WTC11 (cell line): Measurements from ENCODE around the gene PEX16. TPM values are rescaled to one million over a fixed set of nuclear protein-coding genes. Genes with fewer than 3 reads are reported as not detected.

ENCODE experiments used
- ATAC-seq: fragments of 200-7000 bp; cut with Tn5 transposase; 2 replicates; pipeline ENCODE4 v1.10.0; 2021; ENCODE audit warnings: mild to moderate bottlenecking, moderate library complexity
- CTCF ChIA-PET: fragments of 300-600 bp; sonication (Branson Sonifier 250); formaldehyde crosslinking; loops from one replicate; lab custom pipeline; 2021; ENCODE audit warnings: antibody characterized with exemption; lab: Charles Lee
- POLR2A ChIA-PET: fragments of 350-600 bp; sonication (Branson Sonifier 250); formaldehyde crosslinking; loops from one replicate; lab custom pipeline; 2021; ENCODE audit warnings: antibody characterized with exemption; lab: Charles Lee
- DNase-seq: peaks from one replicate; pipeline ENCODE4 v3.0.0; 2021; ENCODE audit warnings: low spot score
- H3K27ac Mint-ChIP-seq: 2 replicates; pipeline ENCODE4 v1.8.0; 2021; ENCODE audit warnings: mixed read lengths
- H3K27me3 Mint-ChIP-seq: 2 replicates; pipeline ENCODE4 v1.8.0; 2021; ENCODE audit warnings: low read depth, mild to moderate bottlenecking, moderate library complexity, mixed read lengths
- H3K36me3 Mint-ChIP-seq: 2 replicates; pipeline ENCODE4 v1.8.0; 2021; ENCODE audit warnings: mixed read lengths
- H3K4me1 Mint-ChIP-seq: 2 replicates; pipeline ENCODE4 v1.8.0; 2022; ENCODE audit warnings: mixed read lengths
- H3K4me3 Mint-ChIP-seq: 2 replicates; pipeline ENCODE4 v1.8.0; 2021; ENCODE audit warnings: mild to moderate bottlenecking, moderate library complexity, mixed read lengths
- H3K9me3 Mint-ChIP-seq: 2 replicates; pipeline ENCODE4 v1.8.0; 2021; ENCODE audit warnings: mixed read lengths
- AFF4 ChIP-seq: sonication (generic); formaldehyde crosslinking; IDR thresholded peaks from 2 replicates; pipeline ENCODE4 v1.8.1; 2023; ENCODE audit warnings: mild to moderate bottlenecking, missing genetic modification reagents, borderline replicate concordance
- ATF1 ChIP-seq: sonication (generic); formaldehyde crosslinking; IDR thresholded peaks from 2 replicates; pipeline ENCODE4 v1.8.1; 2023; ENCODE audit warnings: mild to moderate bottlenecking, moderate library complexity, missing genetic modification reagents
- CBFB ChIP-seq: sonication (generic); formaldehyde crosslinking; IDR thresholded peaks from 2 replicates; pipeline ENCODE4 v1.8.1; 2022; ENCODE audit warnings: mild to moderate bottlenecking, low read depth, missing genetic modification reagents
- ESRRA ChIP-seq: sonication (generic); formaldehyde crosslinking; IDR thresholded peaks from 2 replicates; pipeline ENCODE4 v1.8.1; 2022; ENCODE audit warnings: mild to moderate bottlenecking, missing genetic modification reagents, borderline replicate concordance
- FOXP1 ChIP-seq: sonication (generic); formaldehyde crosslinking; IDR thresholded peaks from 2 replicates; pipeline ENCODE4 v1.8.0; 2022; ENCODE audit warnings: missing genetic modification reagents, mild to moderate bottlenecking, moderate library complexity, borderline replicate concordance
- GRHL2 ChIP-seq: fragments of 250-450 bp; sonication (Bioruptor Pico); IDR thresholded peaks from 2 replicates; pipeline ENCODE4 v1.8.0; 2022; ENCODE audit warnings: mild to moderate bottlenecking, moderate library complexity; ENCODE audit not compliant: insufficient replicate concordance, severe bottlenecking
- MXD4 ChIP-seq: fragments of 250-450 bp; sonication (Bioruptor Pico); IDR thresholded peaks from 2 replicates; pipeline ENCODE4 v1.8.0; 2021; ENCODE audit warnings: mild to moderate bottlenecking, moderate library complexity, borderline replicate concordance
- TP53 ChIP-seq: sonication (generic); formaldehyde crosslinking; IDR thresholded peaks from 2 replicates; pipeline ENCODE4 v1.8.1; 2023; ENCODE audit warnings: mild to moderate bottlenecking, missing genetic modification reagents
- ZNF396 ChIP-seq: fragments of 250-450 bp; sonication (Bioruptor Pico); IDR thresholded peaks from 2 replicates; pipeline ENCODE4 v1.8.0; 2021; ENCODE audit warnings: mild to moderate bottlenecking, moderate library complexity, borderline replicate concordance
- total RNA-seq: library from RNA; stranded (reverse); gene quantifications from 3 replicates; pipeline ENCODE4 v1.2.3, GENCODE V29; 2021
- TF ChIP-seq, protein P1 (sequence below): sonication (generic); formaldehyde crosslinking; IDR thresholded peaks from 2 replicates; pipeline ENCODE4 v1.8.1; 2022; ENCODE audit warnings: mild to moderate bottlenecking, missing genetic modification reagents, moderate library complexity, borderline replicate concordance
- TF ChIP-seq, protein P2 (sequence below): fragments of 200-600 bp; IDR thresholded peaks from 2 replicates; pipeline ENCODE4 v1.8.0; 2022; ENCODE audit warnings: antibody characterized with exemption
- TF ChIP-seq, protein P3 (sequence below): sonication (generic); formaldehyde crosslinking; IDR thresholded peaks from 2 replicates; pipeline ENCODE4 v1.8.0; 2023; ENCODE audit warnings: missing genetic modification reagents
- TF ChIP-seq, protein P4 (sequence below): sonication (generic); formaldehyde crosslinking; IDR thresholded peaks from 2 replicates; pipeline ENCODE4 v1.8.0; 2023; ENCODE audit warnings: missing genetic modification reagents, mild to moderate bottlenecking, borderline replicate concordance
- TF ChIP-seq, protein P5 (sequence below): fragments of 250-450 bp; sonication (Bioruptor Pico); IDR thresholded peaks from 2 replicates; pipeline ENCODE4 v1.8.0; 2021; ENCODE audit warnings: mild to moderate bottlenecking
- TF ChIP-seq, protein P6 (sequence below): sonication (generic); formaldehyde crosslinking; IDR thresholded peaks from 2 replicates; pipeline ENCODE4 v1.8.0; 2022; ENCODE audit warnings: mild to moderate bottlenecking, missing genetic modification reagents

The PEX16 gene
- total RNA-seq, 1 experiment from 2014 or later = 39.3 TPM

DNA sequence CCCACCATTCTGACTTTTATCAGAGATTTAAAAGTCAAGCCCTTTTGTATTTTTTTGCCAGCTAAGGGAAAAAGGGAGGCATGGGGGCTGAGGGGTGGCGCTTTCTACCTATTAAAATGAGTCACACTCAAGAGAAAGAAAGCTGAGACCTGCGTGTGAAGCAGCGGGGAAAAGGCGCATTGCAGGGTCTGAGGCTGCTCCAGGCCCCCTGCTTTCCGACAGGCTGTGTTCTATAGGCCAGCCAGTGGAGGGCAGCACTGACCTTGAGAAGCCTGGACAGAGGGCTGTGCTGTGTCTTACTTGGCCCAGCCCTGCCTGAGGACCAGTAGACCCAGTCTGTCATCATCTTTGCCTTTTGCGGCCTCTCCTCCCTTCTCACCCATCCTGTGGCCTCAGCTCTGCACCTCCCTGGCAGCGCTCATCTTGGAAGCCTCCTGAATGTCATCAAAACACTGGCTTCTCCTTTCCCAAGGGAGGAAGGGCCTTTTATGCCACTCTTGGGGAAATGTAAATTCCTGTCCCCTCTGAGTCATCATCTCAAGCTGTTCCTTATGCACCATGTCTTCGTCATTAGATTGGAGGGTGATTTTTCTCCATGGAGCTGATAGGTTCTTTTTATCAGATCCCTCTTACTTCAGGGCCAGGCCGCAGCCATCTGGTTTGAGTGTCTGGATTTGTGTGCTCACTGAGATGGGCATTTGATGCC lies 44.9 kb downstream of the PEX16 start:
- H3K4me1 Mint-ChIP-seq = peaks cover 27% of the 10 kb centered on the region
- H3K9me3 Mint-ChIP-seq = no peaks in the 10 kb centered on the region
- peaks cover 8% of the 10 kb centered on the region; the same call in 1 of the 2 replicates for H3K36me3 Mint-ChIP-seq
- no peak overlapping the region for H3K4me3 Mint-ChIP-seq
- no peaks in the 10 kb centered on the region for H3K27me3 Mint-ChIP-seq
- POLR2A ChIA-PET = interaction anchor here (1.0 to 1.3 kb wide), 3 partner anchors 24 to 111 kb away, joined by 3 to 4 read pairs (median 3); partner anchors contain the start of gene LARGE2
- DNase-seq (peak; percentile 87), ATAC-seq (peak; percentile 100)
- CTCF ChIA-PET = interaction anchor here (0.6 to 4.2 kb wide), 42 partner anchors 9 to 502 kb away, joined by 3 to 48 read pairs (median 4); partner anchors contain the start of genes CRY2, LARGE2 and PEX16
- TF ChIP-seq, protein P1, sequence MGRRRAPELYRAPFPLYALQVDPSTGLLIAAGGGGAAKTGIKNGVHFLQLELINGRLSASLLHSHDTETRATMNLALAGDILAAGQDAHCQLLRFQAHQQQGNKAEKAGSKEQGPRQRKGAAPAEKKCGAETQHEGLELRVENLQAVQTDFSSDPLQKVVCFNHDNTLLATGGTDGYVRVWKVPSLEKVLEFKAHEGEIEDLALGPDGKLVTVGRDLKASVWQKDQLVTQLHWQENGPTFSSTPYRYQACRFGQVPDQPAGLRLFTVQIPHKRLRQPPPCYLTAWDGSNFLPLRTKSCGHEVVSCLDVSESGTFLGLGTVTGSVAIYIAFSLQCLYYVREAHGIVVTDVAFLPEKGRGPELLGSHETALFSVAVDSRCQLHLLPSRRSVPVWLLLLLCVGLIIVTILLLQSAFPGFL (CRISPR knock-in tag) = no peak
- TF ChIP-seq, protein P2, sequence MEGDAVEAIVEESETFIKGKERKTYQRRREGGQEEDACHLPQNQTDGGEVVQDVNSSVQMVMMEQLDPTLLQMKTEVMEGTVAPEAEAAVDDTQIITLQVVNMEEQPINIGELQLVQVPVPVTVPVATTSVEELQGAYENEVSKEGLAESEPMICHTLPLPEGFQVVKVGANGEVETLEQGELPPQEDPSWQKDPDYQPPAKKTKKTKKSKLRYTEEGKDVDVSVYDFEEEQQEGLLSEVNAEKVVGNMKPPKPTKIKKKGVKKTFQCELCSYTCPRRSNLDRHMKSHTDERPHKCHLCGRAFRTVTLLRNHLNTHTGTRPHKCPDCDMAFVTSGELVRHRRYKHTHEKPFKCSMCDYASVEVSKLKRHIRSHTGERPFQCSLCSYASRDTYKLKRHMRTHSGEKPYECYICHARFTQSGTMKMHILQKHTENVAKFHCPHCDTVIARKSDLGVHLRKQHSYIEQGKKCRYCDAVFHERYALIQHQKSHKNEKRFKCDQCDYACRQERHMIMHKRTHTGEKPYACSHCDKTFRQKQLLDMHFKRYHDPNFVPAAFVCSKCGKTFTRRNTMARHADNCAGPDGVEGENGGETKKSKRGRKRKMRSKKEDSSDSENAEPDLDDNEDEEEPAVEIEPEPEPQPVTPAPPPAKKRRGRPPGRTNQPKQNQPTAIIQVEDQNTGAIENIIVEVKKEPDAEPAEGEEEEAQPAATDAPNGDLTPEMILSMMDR = peak; percentile 68
- TF ChIP-seq, all 79 proteins: peak for 1
- H3K27ac Mint-ChIP-seq = no peak overlapping the region

DNA sequence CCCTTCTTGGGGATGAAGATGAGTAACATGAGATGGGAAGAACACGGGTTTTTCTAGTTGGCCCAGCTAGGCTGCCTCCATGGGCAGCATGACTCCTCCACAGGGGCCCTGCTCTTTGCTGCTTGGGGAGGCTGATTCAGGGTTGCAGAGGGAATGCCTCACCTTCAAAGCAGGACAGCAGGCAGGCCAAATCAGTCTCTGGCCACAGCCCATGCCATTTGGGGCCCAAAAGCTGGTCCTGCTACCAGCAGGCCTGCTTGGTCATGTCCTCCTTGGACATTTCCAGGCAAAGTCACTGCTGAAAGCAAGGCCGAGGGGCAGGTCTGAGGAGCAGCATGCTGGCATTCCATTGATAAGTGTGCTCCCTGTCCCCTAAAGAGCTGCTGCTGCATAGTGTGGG lies 46.0 kb downstream of the PEX16 start:
- Mint-ChIP-seq H3K4me1 (peaks cover 23% of the 10 kb centered on the region), H3K27ac (no peak overlapping the region; the same call in 1 of the 2 replicates), H3K27me3 (no peaks in the 10 kb centered on the region), H3K4me3 (no peak overlapping the region), H3K9me3 (no peaks in the 10 kb centered on the region), H3K36me3 (peaks cover 8% of the 10 kb centered on the region; the same call in 1 of the 2 replicates)
- TF ChIP-seq AFF4 (CRISPR knock-in tag) = no peak
- no peak for TF ChIP-seq FOXP1 (CRISPR knock-in tag)
- TF ChIP-seq GRHL2 (CRISPR knock-in tag) = no peak
- TF ChIP-seq TP53 = no peak
- no peak for TF ChIP-seq ATF1 (CRISPR knock-in tag)
- TF ChIP-seq, protein P3, sequence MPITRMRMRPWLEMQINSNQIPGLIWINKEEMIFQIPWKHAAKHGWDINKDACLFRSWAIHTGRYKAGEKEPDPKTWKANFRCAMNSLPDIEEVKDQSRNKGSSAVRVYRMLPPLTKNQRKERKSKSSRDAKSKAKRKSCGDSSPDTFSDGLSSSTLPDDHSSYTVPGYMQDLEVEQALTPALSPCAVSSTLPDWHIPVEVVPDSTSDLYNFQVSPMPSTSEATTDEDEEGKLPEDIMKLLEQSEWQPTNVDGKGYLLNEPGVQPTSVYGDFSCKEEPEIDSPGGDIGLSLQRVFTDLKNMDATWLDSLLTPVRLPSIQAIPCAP (CRISPR knock-in tag) = no peak
- no peak for TF ChIP-seq MXD4
- TF ChIP-seq ZNF396 (CRISPR knock-in tag) = no peak
- TF ChIP-seq, protein P4, sequence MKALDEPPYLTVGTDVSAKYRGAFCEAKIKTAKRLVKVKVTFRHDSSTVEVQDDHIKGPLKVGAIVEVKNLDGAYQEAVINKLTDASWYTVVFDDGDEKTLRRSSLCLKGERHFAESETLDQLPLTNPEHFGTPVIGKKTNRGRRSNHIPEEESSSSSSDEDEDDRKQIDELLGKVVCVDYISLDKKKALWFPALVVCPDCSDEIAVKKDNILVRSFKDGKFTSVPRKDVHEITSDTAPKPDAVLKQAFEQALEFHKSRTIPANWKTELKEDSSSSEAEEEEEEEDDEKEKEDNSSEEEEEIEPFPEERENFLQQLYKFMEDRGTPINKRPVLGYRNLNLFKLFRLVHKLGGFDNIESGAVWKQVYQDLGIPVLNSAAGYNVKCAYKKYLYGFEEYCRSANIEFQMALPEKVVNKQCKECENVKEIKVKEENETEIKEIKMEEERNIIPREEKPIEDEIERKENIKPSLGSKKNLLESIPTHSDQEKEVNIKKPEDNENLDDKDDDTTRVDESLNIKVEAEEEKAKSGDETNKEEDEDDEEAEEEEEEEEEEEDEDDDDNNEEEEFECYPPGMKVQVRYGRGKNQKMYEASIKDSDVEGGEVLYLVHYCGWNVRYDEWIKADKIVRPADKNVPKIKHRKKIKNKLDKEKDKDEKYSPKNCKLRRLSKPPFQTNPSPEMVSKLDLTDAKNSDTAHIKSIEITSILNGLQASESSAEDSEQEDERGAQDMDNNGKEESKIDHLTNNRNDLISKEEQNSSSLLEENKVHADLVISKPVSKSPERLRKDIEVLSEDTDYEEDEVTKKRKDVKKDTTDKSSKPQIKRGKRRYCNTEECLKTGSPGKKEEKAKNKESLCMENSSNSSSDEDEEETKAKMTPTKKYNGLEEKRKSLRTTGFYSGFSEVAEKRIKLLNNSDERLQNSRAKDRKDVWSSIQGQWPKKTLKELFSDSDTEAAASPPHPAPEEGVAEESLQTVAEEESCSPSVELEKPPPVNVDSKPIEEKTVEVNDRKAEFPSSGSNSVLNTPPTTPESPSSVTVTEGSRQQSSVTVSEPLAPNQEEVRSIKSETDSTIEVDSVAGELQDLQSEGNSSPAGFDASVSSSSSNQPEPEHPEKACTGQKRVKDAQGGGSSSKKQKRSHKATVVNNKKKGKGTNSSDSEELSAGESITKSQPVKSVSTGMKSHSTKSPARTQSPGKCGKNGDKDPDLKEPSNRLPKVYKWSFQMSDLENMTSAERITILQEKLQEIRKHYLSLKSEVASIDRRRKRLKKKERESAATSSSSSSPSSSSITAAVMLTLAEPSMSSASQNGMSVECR = no peak
- no peak for TF ChIP-seq ESRRA (CRISPR knock-in tag)
- TF ChIP-seq, protein P5, sequence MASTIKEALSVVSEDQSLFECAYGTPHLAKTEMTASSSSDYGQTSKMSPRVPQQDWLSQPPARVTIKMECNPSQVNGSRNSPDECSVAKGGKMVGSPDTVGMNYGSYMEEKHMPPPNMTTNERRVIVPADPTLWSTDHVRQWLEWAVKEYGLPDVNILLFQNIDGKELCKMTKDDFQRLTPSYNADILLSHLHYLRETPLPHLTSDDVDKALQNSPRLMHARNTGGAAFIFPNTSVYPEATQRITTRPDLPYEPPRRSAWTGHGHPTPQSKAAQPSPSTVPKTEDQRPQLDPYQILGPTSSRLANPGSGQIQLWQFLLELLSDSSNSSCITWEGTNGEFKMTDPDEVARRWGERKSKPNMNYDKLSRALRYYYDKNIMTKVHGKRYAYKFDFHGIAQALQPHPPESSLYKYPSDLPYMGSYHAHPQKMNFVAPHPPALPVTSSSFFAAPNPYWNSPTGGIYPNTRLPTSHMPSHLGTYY = no peak
- TF ChIP-seq, protein P6, sequence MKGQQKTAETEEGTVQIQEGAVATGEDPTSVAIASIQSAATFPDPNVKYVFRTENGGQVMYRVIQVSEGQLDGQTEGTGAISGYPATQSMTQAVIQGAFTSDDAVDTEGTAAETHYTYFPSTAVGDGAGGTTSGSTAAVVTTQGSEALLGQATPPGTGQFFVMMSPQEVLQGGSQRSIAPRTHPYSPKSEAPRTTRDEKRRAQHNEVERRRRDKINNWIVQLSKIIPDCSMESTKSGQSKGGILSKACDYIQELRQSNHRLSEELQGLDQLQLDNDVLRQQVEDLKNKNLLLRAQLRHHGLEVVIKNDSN (CRISPR knock-in tag) = no peak
- no peak for TF ChIP-seq CBFB (CRISPR knock-in tag)
- POLR2A ChIA-PET = no interaction called here
- ATAC-seq (no peak), DNase-seq (no peak)
- CTCF ChIA-PET = interaction anchor here (1.2 to 4.2 kb wide), 8 partner anchors 10 to 481 kb away, joined by 3 to 48 read pairs (median 12); no protein-coding TSS in a partner anchor
